Spleen (tissue), 7 donors: ENCODE data around the gene TEX54.

Experiments
- POLR2A ChIP-seq, 3 donors: fragments of 450-650 bp; IDR thresholded peaks; one replicate each; pipeline ENCODE4 v1.5.1; 2017; ENCODE audit warnings: antibody characterized with exemption in 3 of 3, mild to moderate bottlenecking in 1 of 3
- POLR2AphosphoS5 ChIP-seq, 3 donors: sonication (generic); formaldehyde crosslinking; IDR thresholded peaks; one replicate each; pipeline ENCODE4 v1.5.1; 2017; ENCODE audit warnings: antibody characterized with exemption in 3 of 3
- TF ChIP-seq, protein P1 (sequence below), 11 experiments: fragments of 200-600 bp in 7 of 11; fragments of 450-650 bp in 4 of 11; sonication (generic) in 4 of 11; IDR thresholded peaks in 8 of 11; conservative IDR thresholded peaks in 3 of 11; 1 replicate in 7 of 11; 2 replicates in 4 of 11; pipeline versions ENCODE4 v1.4.0 to v1.8.0; 2016 to 2021; ENCODE audit warnings: antibody characterized with exemption in 11 of 11, inconsistent platforms in 4 of 11, mild to moderate bottlenecking in 1 of 11
- donor health status: DM: no; HTN: no; CAD: no; lungs with moderate emphysema.
- donor health status: DM: no; HTN: no; CAD: no.
- donor health status: DM: no; HTN: no; CAD: no.

DNA sequence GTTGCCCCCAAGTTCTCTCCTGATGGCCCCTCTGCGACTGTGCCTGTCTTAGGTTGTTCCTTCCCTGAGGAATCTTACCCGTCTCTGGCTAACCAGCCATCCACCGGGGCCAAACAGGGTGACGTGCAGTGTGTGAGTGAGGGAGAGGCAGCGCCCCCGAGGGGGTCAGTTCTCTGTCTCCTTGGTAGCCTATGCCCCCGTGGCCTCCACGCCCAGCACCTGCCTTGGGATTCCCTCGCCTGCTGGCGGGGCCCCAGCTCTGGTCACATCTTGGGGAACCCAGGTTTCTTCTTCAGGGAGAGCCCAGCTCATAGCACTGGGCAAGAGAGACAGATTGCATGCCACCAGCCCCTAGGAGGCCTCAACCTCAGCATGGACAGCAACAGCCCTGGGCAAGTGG is 33.2 kb downstream of the TEX54 start:
- TF ChIP-seq, protein P1, sequence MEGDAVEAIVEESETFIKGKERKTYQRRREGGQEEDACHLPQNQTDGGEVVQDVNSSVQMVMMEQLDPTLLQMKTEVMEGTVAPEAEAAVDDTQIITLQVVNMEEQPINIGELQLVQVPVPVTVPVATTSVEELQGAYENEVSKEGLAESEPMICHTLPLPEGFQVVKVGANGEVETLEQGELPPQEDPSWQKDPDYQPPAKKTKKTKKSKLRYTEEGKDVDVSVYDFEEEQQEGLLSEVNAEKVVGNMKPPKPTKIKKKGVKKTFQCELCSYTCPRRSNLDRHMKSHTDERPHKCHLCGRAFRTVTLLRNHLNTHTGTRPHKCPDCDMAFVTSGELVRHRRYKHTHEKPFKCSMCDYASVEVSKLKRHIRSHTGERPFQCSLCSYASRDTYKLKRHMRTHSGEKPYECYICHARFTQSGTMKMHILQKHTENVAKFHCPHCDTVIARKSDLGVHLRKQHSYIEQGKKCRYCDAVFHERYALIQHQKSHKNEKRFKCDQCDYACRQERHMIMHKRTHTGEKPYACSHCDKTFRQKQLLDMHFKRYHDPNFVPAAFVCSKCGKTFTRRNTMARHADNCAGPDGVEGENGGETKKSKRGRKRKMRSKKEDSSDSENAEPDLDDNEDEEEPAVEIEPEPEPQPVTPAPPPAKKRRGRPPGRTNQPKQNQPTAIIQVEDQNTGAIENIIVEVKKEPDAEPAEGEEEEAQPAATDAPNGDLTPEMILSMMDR (IDR thresholded peaks at IDR 0.05 in 8 of 11, conservative IDR thresholded peaks at IDR 0.05 in 3 of 11), result no peak
- peak in 1 of 3 donors; percentile 46 for TF ChIP-seq POLR2AphosphoS5 (IDR thresholded peaks at IDR 0.05)
- no peak for TF ChIP-seq POLR2A (IDR thresholded peaks at IDR 0.05)
